Adipocyte (in vitro differentiated cells): ENCODE results near the gene HECTD1.
"Not testable (repeated sequence)": the region's sequence is repeated elsewhere in the genome, so short reads cannot be mapped to it uniquely, and the experiment has no call there.

Experiments
- DNase-seq: peaks from one replicate; pipeline ENCODE4 v3.0.0-alpha.2; 2015; ENCODE audit warnings: low read depth
- H3K27me3 ChIP-seq: replicated peaks from 2 replicates; pipeline ENCODE4 v1.7.0; 2013; ENCODE audit warnings: mild to moderate bottlenecking, low read length, moderate library complexity; ENCODE audit not compliant: control insufficient read depth, insufficient read depth
- H3K36me3 ChIP-seq: 2 replicates; pipeline ENCODE4 v1.7.0; 2013; ENCODE audit warnings: low read length, mild to moderate bottlenecking, moderate library complexity; ENCODE audit not compliant: control insufficient read depth, insufficient read depth, severe bottlenecking
- H3K4me1 ChIP-seq: 2 replicates; pipeline ENCODE4 v1.7.0; 2013; ENCODE audit warnings: mild to moderate bottlenecking, low read length, moderate library complexity; ENCODE audit not compliant: control insufficient read depth, insufficient read depth
- H3K4me3 ChIP-seq: 2 replicates; pipeline ENCODE4 v1.7.0; 2013; ENCODE audit warnings: mild to moderate bottlenecking, low read length, moderate library complexity
- H3K9ac ChIP-seq: 2 replicates; pipeline ENCODE4 v1.7.0; 2013; ENCODE audit warnings: mild to moderate bottlenecking, low read length, moderate library complexity
- H3K9me3 ChIP-seq: 2 replicates; pipeline ENCODE4 v1.7.0; 2013; ENCODE audit warnings: mild to moderate bottlenecking, low read length, moderate library complexity; ENCODE audit not compliant: control insufficient read depth

HECTD1 gene

GRCh38 chr14:31190219-31190603 is 17.4 kb downstream of the HECTD1 start:
- no peak overlapping the region for H3K9ac ChIP-seq
- no peak for DNase-seq
- H3K4me1 ChIP-seq = peaks cover 27% of the 10 kb centered on the region
- no peak overlapping the region for H3K4me3 ChIP-seq
- peaks cover 21% of the 10 kb centered on the region for H3K36me3 ChIP-seq
- H3K9me3 ChIP-seq = no peaks in the 10 kb centered on the region
- no peaks in the 10 kb centered on the region for H3K27me3 ChIP-seq

DNA sequence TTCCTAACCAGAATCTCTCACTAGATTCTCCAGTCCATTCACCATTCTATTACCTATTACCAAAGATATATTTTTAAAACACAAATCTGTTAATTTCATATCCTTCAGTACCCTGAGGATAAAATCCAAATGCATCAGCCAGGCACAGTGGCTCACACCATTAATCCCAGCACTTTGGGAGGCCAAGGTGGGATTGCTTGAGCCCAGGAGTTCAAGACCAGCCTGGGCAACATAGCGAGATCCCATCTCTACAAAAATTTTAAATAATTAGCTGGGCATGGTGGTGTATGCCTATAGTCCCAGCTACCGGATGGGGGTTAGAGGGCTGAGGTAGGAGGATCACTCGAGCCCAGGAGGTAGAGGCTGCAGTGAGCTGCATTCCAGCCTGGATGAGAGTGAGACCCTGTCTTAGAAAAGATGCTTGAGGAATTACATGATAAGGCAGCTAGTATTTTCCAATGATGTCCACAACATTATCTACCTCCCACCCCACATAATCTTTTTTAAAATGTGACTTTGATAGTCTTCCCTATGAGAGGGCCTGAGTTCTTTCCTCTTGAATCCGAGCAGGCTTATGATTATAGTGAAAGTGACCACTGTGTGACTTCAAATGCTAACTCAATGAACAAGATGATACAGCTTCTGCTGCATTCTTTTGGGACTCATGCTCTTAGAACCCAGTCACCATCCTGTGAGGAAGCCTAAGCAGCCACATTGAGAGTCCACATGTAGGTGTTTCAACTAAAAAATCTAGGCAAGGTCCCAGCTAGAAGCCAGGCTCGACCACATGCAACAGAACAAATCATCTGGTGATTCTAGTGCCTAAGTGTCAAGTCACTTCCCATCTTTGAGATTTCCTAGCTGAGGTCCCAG is 18.0 kb downstream of the HECTD1 start:
- Histone ChIP-seq H3K9me3 (no peaks in the 10 kb centered on the region), H3K27me3 (no peaks in the 10 kb centered on the region), H3K4me1 (peaks cover 20% of the 10 kb centered on the region), H3K4me3 (no peak overlapping the region), H3K9ac (no peak overlapping the region), H3K36me3 (peaks cover 21% of the 10 kb centered on the region)
- no peak for DNase-seq

- Histone ChIP-seq H3K9me3 (no peaks in the 10 kb centered on the region), H3K9ac (no peak overlapping the region), H3K4me3 (no peak overlapping the region), H3K36me3 (peaks cover 21% of the 10 kb centered on the region), H3K4me1 (peaks cover 12% of the 10 kb centered on the region), H3K27me3 (no peaks in the 10 kb centered on the region)
- DNase-seq = no peak
These were observed 18.8 kb downstream of the HECTD1 start for GRCh38 chr14:31188744-31189143.

DNA sequence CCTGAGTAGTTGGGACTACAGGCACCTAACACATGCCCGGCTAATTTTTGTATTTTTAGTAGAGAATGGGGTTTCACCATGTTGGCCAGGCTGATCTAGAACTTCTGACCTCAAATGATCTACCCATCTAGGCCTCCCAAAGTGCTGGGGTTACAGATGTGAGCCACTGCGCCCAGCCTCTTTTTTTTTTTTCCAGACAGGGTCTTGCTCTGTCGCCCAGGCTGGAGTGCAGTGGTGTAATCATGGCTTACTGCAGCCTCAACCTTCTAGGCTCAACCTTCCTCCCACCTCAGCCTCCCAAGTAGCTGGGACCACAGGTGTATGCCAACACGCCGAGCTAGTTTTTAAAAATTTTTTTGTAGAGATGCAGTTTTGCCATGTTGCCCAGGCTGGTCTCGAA is 25.6 kb downstream of the HECTD1 start:
- DNase-seq, H3K4me1 ChIP-seq, H3K27me3 ChIP-seq, H3K4me3 ChIP-seq, H3K9ac ChIP-seq, H3K9me3 ChIP-seq: not testable (repeated sequence)
- peaks cover 26% of the 10 kb centered on the region for H3K36me3 ChIP-seq

DNA sequence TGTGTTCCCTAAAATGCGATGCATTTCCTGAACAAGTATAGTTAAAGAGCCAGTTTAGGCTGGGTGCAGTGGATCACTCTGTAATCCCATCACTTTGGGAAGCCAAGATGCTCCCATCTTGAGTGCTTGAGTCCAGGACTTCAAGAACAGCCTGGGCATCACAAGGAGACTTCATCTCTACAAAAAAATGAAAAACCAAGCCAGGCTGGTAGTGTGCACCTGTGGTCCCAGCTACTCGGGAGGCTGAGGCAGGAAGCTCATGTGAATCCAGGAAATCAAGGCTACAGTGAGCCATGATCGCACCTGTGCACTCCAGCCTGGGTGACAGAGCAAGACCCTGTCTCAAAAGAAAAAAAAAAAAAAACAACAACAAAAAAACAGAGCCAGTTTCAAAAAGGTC is 26.3 kb downstream of the HECTD1 start:
- no peak overlapping the region for H3K4me3 ChIP-seq
- H3K9me3 ChIP-seq = no peaks in the 10 kb centered on the region
- no peak for DNase-seq
- no peak overlapping the region for H3K9ac ChIP-seq
- H3K36me3 ChIP-seq = peaks cover 28% of the 10 kb centered on the region
- no peaks in the 10 kb centered on the region for H3K4me1 ChIP-seq
- H3K27me3 ChIP-seq = no peaks in the 10 kb centered on the region

DNA sequence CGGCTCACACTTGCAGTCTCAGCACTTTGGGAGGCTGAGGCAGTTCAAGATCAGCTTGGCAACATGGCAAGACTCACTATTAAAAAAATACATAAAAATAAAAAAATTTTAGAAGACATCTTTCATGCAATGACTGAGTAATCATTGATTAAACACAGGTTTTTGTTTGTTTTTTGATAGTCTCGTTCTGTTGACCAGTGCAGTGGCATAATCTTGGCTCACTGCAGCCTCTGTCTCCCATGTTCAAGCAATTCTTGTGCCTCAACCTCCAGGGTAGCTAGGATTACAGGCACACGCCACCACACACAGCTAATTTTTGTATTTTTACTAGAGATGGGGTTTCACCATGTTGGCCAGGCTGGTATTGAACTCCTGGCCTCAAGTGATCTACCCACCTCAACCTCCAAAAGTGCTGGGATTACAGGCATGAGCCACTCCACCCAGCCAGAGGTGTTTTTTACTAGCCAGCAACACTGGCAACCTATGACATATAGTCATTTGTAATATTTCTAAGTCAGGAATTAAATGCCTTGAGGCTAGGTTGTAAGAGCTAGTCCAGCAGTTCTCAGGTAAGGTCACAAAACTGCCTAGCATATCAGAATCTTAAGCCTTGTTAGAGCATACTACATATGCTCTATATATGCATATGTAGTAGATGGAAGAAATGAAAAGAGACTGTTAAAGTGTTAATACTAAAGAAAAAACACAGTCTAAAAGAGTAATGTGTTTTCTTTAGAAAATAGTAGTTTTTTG is 27.1 kb downstream of the HECTD1 start:
- peaks cover 31% of the 10 kb centered on the region for H3K36me3 ChIP-seq
- DNase-seq = no peak
- H3K4me1 ChIP-seq = no peaks in the 10 kb centered on the region
- H3K9ac ChIP-seq = no peak overlapping the region
- no peaks in the 10 kb centered on the region for H3K9me3 ChIP-seq
- no peaks in the 10 kb centered on the region for H3K27me3 ChIP-seq
- H3K4me3 ChIP-seq = no peak overlapping the region

DNA sequence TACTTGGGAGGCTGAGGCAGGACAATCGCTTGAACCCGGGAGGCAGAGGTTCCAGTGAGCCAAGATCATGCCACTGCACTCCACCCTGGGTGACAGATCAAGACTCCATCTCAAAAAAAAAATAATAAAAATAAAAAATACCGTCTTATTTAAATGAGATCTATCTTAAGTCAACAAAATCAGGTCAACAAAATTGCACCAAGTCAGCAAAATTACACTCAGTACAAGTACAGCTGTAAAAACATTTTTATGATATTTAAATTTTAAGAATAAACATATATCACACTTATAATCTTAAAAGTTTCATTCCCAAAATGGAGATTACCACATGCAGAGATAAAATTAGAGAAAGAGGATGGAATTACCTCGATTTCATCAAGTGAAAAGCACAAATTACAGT is 33.2 kb downstream of the HECTD1 start:
- Histone ChIP-seq H3K9me3 (no peaks in the 10 kb centered on the region), H3K4me1 (peaks cover 10% of the 10 kb centered on the region), H3K36me3 (peaks cover 80% of the 10 kb centered on the region), H3K4me3 (no peak overlapping the region), H3K27me3 (no peaks in the 10 kb centered on the region), H3K9ac (no peak overlapping the region)
- no peak for DNase-seq

- Histone ChIP-seq H3K4me3 (no peak overlapping the region), H3K9me3 (no peaks in the 10 kb centered on the region), H3K27me3 (no peaks in the 10 kb centered on the region), H3K36me3 (peaks cover 90% of the 10 kb centered on the region), H3K9ac (no peak overlapping the region), H3K4me1 (peaks cover 10% of the 10 kb centered on the region)
- no peak for DNase-seq
These were observed 34.3 kb downstream of the HECTD1 start for GRCh38 chr14:31173120-31173837.

DNA sequence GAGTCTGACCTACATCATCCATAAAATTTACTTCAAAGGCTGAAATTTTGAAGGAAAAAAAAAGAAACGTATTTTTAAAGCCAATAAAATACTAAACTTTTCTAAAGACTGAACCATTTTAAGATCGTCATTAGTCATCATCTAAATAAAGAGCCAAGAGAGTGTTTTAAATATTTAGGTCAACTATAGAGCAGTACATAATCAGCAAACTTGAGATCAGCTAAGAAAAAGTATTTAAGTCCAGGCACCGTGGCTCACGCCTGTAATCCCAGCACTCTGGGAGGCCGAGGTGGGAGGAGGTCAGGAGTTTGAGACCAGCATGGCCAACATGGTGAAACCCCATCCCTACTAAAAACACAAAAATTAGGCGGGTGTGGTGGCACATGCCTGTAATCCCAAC is 35.5 kb downstream of the HECTD1 start:
- DNase-seq = peak; percentile 22
- Histone ChIP-seq H3K27me3 (no peaks in the 10 kb centered on the region), H3K4me3 (no peak overlapping the region), H3K9me3 (no peaks in the 10 kb centered on the region), H3K4me1 (peaks cover 10% of the 10 kb centered on the region), H3K9ac (no peak overlapping the region), H3K36me3 (peaks cover 91% of the 10 kb centered on the region)

DNA sequence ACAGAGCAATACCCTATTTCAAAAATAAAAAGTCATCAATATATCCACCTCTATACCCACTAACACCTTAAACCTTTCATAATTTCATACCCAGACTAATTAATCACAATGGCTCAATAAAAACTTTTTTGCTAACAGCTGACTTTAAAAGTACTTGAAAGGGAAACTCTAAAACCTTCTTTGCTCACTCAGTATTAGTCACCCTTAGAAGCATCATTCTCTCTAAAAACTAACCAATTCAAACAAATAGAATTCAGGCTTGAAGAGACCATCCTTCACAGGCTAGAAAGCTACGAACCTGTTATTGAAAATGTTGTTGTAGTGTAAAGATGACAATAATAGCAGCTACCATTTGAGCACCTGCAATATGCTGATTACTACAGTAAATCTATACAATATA is 37.2 kb downstream of the HECTD1 start:
- H3K4me3 ChIP-seq = no peak overlapping the region
- H3K9me3 ChIP-seq = no peaks in the 10 kb centered on the region
- no peaks in the 10 kb centered on the region for H3K27me3 ChIP-seq
- peaks cover 21% of the 10 kb centered on the region for H3K4me1 ChIP-seq
- DNase-seq = peak; percentile 8
- no peak overlapping the region for H3K9ac ChIP-seq
- peaks cover 93% of the 10 kb centered on the region for H3K36me3 ChIP-seq

- no peak for DNase-seq
- Histone ChIP-seq H3K4me3 (no peak overlapping the region), H3K36me3 (peaks cover 88% of the 10 kb centered on the region), H3K4me1 (peaks cover 27% of the 10 kb centered on the region), H3K9me3 (no peaks in the 10 kb centered on the region), H3K9ac (no peak overlapping the region), H3K27me3 (no peaks in the 10 kb centered on the region)
These were observed 37.7 kb downstream of the HECTD1 start for GRCh38 chr14:31169877-31170276.
